Activated CD8-positive, alpha-beta T cell treated with anti-CD3 and anti-CD28 coated beads for 36 hours (primary cell): ENCODE results near the gene OR10AD1. TPM values are rescaled to one million over a fixed set of nuclear protein-coding genes. Genes with fewer than 3 reads are reported as not detected.
"Not testable (repeated sequence)": the region's sequence is repeated elsewhere in the genome, so short reads cannot be mapped to it uniquely, and the experiment has no call there.

Source experiments
- ATAC-seq: fragments of 200-7000 bp; cut with Tn5 transposase; one replicate; pipeline ENCODE4 v1.10.0; 2021; ENCODE audit warnings: mild to moderate bottlenecking, moderate library complexity
- CTCF ChIA-PET: fragments of 350-600 bp; sonication (Branson Sonifier 250); formaldehyde crosslinking; loops from one replicate; lab custom pipeline; 2021; ENCODE audit warnings: antibody characterized with exemption; lab: Charles Lee
- POLR2A ChIA-PET: fragments of 350-600 bp; sonication (Branson Sonifier 250); formaldehyde crosslinking; loops from one replicate; lab custom pipeline; 2021; ENCODE audit warnings: antibody characterized with exemption; lab: Charles Lee
- DNase-seq: peaks from one replicate; pipeline ENCODE4 v3.0.0-alpha.2; 2020
- H3K27ac Mint-ChIP-seq: one replicate; pipeline ENCODE4 v1.8.0; 2021; ENCODE audit warnings: mild to moderate bottlenecking, mixed read lengths
- H3K27me3 Mint-ChIP-seq: one replicate; pipeline ENCODE4 v1.8.0; 2021; ENCODE audit warnings: mixed read lengths
- H3K36me3 Mint-ChIP-seq: one replicate; pipeline ENCODE4 v1.8.0; 2021; ENCODE audit warnings: low read depth, mixed read lengths
- H3K4me1 Mint-ChIP-seq: one replicate; pipeline ENCODE4 v1.8.0; 2021; ENCODE audit warnings: low read depth, mixed read lengths
- H3K4me3 Mint-ChIP-seq: one replicate; pipeline ENCODE4 v1.8.0; 2021; ENCODE audit warnings: mild to moderate bottlenecking, moderate library complexity, mixed read lengths
- H3K9me3 Mint-ChIP-seq: one replicate; pipeline ENCODE4 v1.8.0; 2021; ENCODE audit warnings: mixed read lengths
- CTCF ChIP-seq: fragments of 200-600 bp; IDR thresholded peaks from one replicate; pipeline ENCODE4 v1.8.0; 2022; ENCODE audit warnings: antibody characterized with exemption, mild to moderate bottlenecking
- intact Hi-C: fragments of 100-400 bp; cut with micrococcal nuclease; formaldehyde crosslinking; loops from one replicate; pipeline ENCODE4 v1.10.0; 2022
- total RNA-seq, 2 experiments: library from RNA; stranded (reverse); gene quantifications; one replicate each; pipeline ENCODE4 v1.2.3, GENCODE V29; 2021

Gene OR10AD1
- total RNA-seq, 2 experiments from 2014 or later = not detected

- no peak for ATAC-seq
- ChIA-PET CTCF (interaction anchor here (0.8 to 1.3 kb wide), 3 partner anchors 23 to 458 kb away, joined by 3 read pairs; no protein-coding TSS in a partner anchor), POLR2A (interaction anchor here (1.3 kb wide), 1 partner anchor 158 kb away, joined by 3 read pairs; no protein-coding TSS in a partner anchor)
- intact Hi-C loops = no loop called here
- H3K4me3 Mint-ChIP-seq = no peak overlapping the region
- H3K36me3 Mint-ChIP-seq = no peaks in the 10 kb centered on the region
- no peaks in the 10 kb centered on the region for H3K9me3 Mint-ChIP-seq
- H3K4me1 Mint-ChIP-seq = peaks cover 16% of the 10 kb centered on the region
- H3K27me3 Mint-ChIP-seq = no peaks in the 10 kb centered on the region
- DNase-seq = no peak
- H3K27ac Mint-ChIP-seq = no peak overlapping the region
- no peak for TF ChIP-seq CTCF
Measured at GRCh38 chr12:48160046-48160445, 43.0 kb downstream of the OR10AD1 start.

GRCh38 chr12:48157889-48158370, 45.2 kb downstream of the OR10AD1 start:
- Mint-ChIP-seq H3K36me3 (peaks cover 4% of the 10 kb centered on the region), H3K27me3 (no peaks in the 10 kb centered on the region), H3K4me3 (peak overlapping the region; percentile 96), H3K4me1 (peaks cover 25% of the 10 kb centered on the region), H3K27ac (peak overlapping the region; percentile 96), H3K9me3 (no peaks in the 10 kb centered on the region)
- peak; percentile 4 for TF ChIP-seq CTCF
- intact Hi-C loops = loop anchor here (2.0 kb wide), 1 partner anchor 53 kb away; no protein-coding TSS in a partner anchor
- ChIA-PET POLR2A (interaction anchor here (0.5 to 3.0 kb wide), 20 partner anchors 10 to 658 kb away, joined by 3 to 25 read pairs (median 4); partner anchors contain the start of gene SENP1), CTCF (interaction anchor here (0.7 to 2.6 kb wide), 12 partner anchors 8 to 460 kb away, joined by 3 to 11 read pairs (median 6); partner anchors contain the start of genes CCDC184 and SENP1)
- ATAC-seq (peak; percentile 14), DNase-seq (peak; percentile 51)

DNA sequence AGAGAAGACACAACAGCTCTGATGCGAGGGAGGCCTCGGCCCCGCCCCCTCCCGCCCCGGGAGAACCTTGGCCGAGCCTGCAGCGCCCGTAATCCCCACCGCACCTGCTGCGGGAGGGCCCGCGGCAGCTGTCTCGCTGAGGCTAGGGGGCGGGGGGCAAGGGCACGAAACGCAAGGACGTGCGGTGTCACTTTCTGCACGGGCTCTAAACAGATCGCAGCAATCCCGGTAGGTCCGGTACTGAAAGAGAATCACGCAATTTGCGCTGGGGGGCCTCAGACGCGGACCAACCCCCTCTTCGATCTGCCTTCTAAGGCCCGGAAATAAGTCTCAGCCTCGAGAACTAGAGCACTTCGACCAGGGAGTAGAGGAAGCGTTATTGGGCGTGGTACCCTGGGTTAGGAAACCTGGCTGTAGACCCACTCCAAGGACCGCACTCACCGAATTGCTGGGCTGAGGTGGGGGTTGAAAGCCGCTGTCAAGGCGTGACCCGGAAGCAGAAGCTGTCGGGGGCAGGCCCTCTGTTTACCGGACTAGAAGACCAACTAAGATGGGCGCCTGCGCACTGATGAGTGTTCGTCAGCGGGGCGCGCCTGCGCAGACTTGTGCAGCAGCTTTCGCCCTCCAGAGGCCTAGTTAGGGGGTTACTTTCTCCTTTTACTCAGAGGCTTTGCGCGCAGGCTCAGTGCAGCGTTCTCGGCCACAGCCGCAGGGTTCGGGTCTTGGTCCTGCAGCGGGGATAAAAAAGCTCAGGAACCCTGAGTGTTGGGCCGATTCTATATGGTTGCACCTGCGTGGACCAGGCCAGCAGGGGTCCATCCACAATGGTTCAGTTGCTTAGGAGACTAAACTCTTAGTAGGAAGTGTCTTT, 45.8 kb downstream of the OR10AD1 start, which contains the start of gene ASB8:
TSS of gene ASB8 (minus strand) at position 498 of the 871 bp plus-strand sequence. CDS start 4,019 bp downstream, outside the sequence.
- peak within 1 kb of the TSS; percentile 96 for H3K27ac Mint-ChIP-seq
- H3K27me3 Mint-ChIP-seq = no peaks in the 10 kb centered on the region
- ATAC-seq (peak; percentile 98), DNase-seq (peak; percentile 100)
- peak within 1 kb of the TSS; percentile 96 for H3K4me3 Mint-ChIP-seq
- peak; percentile 59 for TF ChIP-seq CTCF
- POLR2A ChIA-PET = interaction anchor here (0.6 to 3.0 kb wide), 18 partner anchors 9 to 659 kb away, joined by 3 to 25 read pairs (median 4); partner anchors contain the start of gene SENP1
- peaks cover 4% of the 10 kb centered on the region for H3K36me3 Mint-ChIP-seq
- intact Hi-C loops = loop anchor here (2.0 kb wide), 1 partner anchor 52 kb away; no protein-coding TSS in a partner anchor
- H3K9me3 Mint-ChIP-seq = no peaks in the 10 kb centered on the region
- CTCF ChIA-PET = interaction anchor here (0.7 to 2.6 kb wide), 16 partner anchors 8 to 461 kb away, joined by 3 to 11 read pairs (median 4); partner anchors contain the start of genes CCDC184, SENP1 and TMEM106C
- peaks cover 28% of the 10 kb centered on the region for H3K4me1 Mint-ChIP-seq

DNA sequence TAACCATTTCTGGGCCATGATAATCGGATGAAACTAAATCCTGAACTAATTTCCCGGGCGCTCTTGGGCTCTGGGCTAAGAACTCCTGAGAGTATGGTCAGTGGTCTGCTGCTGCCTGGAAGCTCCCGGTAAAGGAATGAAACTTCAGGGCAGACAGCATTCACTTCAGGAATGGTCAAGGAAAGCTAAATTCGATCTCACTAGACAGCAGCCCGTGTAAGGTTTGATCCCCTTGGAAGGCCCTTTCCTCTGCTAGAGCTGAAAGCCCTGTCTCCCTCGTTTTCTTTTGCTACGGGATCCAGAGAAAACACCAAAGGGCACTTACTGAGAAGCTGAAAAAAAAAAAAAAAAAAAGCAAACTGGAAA, 46.5 kb downstream of the OR10AD1 start:
- CTCF ChIA-PET = interaction anchor here (1.0 to 2.6 kb wide), 9 partner anchors 9 to 318 kb away, joined by 3 to 11 read pairs (median 5); partner anchors contain the start of genes SENP1 and TMEM106C
- intact Hi-C loops = loop anchor here (2.0 kb wide), 1 partner anchor 52 kb away; no protein-coding TSS in a partner anchor
- peaks cover 31% of the 10 kb centered on the region for H3K4me1 Mint-ChIP-seq
- TF ChIP-seq CTCF = no peak
- H3K27me3 Mint-ChIP-seq = no peaks in the 10 kb centered on the region
- POLR2A ChIA-PET = interaction anchor here (1.0 to 3.0 kb wide), 6 partner anchors 11 to 295 kb away, joined by 3 to 25 read pairs (median 4); partner anchors contain the start of gene SENP1
- peaks cover 4% of the 10 kb centered on the region for H3K36me3 Mint-ChIP-seq
- no peaks in the 10 kb centered on the region for H3K9me3 Mint-ChIP-seq
- DNase-seq (no peak), ATAC-seq (no peak)
- peak overlapping the region; percentile 96 for H3K4me3 Mint-ChIP-seq
- H3K27ac Mint-ChIP-seq = peak overlapping the region; percentile 96

GRCh38 chr12:48155786-48156185, 47.3 kb downstream of the OR10AD1 start:
- H3K36me3 Mint-ChIP-seq, DNase-seq, H3K27me3 Mint-ChIP-seq, POLR2A ChIA-PET, H3K27ac Mint-ChIP-seq, ATAC-seq, H3K9me3 Mint-ChIP-seq: not testable (repeated sequence)
- CTCF ChIA-PET = interaction anchor here (1.4 kb wide), 3 partner anchors 8 to 192 kb away, joined by 3 to 5 read pairs (median 4); partner anchors contain the start of genes CCDC184 and TMEM106C
- Mint-ChIP-seq H3K4me1 (peaks cover 28% of the 10 kb centered on the region), H3K4me3 (peak overlapping the region; percentile 96)
- intact Hi-C loops = loop anchor here (2.0 kb wide), 1 partner anchor 51 kb away; no protein-coding TSS in a partner anchor
